Endothelial cell of hepatic sinusoid (primary cell): ENCODE data around the gene GSTT2B.
"Not testable (repeated sequence)": the region's sequence is repeated elsewhere in the genome, so short reads cannot be mapped to it uniquely, and the experiment has no call there.

Experiments
- in situ Hi-C: cut with HindIII; loops from 2 replicates; pipeline ENCODE4 v1.10.0; 2017; ENCODE audit warnings: low sequenced_read_pairs

Gene GSTT2B, protein sequence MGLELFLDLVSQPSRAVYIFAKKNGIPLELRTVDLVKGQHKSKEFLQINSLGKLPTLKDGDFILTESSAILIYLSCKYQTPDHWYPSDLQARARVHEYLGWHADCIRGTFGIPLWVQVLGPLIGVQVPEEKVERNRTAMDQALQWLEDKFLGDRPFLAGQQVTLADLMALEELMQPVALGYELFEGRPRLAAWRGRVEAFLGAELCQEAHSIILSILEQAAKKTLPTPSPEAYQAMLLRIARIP

DNA sequence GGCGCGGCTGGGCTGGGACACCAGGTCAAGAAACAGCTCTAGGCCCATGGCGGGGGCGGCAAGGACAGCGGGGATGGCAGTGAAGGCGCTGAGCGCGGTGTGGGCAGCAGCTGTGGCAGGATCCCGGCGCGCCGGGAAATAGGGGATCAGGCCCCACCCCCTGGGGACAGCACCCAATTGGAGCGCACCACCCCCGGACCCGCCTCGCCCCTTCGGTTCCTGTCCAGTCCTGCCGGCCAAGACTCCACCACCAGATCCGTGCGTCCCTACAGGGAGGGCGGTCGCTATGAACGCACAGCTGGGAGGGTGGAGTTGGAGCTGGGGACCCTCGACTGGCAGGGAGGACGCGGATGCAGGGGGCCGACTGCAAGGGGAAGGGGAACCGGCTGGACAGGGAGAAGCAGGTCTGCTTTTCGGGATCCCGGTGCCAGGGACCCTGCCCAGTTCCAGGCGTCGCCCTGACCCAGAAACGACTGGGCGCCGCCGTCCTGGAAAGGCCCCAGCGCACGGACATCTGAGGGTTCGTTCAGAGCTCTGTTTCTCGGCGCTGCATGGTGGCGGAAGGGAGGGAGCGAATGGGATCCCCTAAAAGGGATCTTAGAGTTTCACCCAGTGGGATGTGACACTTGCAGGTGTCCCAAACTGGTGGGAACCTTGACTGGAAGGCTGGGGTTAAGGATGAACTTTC, at the start of gene GSTT2B:
Gene GSTT2B, minus strand, starts transcription at position 112 of the 688 bp plus-strand sequence. Its CDS starts 64 bp downstream, at position 48.
- in situ Hi-C loops: not testable (repeated sequence)

DNA sequence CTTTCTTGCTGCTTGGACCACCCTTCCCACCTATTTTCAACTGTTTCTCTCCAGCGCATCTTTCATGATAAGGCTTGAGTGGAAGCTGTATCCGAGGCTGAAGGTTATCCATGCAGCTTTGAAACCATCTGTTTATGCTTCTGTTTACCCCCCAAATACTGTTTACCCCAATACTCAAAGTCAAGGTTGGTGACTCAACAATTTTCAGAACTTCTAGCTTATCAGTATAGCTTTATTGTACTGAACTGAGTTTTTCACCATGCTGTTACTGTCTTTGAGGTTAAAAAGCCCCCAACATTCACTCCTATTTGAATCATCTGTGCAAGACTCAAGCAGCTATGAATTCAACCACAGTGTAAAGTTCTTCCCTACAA, 49.0 kb upstream of the GSTT2B start:
- in situ Hi-C loops: no loop called here

DNA sequence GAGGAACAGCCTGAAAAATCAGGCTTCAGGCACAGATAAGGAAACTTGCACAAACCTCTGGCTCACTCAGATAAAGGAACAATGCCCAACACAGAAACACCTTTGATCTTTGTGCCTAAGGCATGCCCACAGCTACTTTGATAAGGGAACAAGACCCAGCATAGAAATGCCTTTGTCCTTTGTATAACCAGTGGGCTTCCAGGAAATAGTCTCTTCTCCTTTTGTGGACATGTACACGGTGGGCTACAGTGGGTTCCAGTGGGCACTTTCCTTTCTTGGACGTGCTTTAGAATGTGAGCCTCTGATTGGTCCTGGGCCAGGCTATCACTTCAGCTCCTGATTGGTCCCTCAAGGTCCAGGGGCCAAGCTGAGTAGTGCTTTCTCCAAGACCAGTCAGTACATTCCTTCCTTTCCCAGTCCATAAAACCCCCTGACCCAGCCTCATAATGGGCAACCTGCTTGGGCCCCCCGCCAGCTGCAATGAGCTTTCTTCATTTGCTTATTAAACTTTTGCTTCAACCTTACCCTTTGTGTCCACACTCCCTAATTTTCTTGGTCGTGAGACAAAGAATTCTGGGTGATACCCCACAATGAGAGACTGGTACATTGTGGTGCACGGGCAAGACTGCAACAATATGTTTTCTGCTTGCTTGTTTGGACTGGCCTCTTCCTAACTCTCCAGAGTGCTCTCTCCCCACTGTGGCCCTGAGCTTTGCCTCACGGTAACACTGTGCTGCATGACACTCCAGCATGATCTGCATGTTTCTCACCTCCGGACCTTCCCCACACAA, 48.4 kb upstream of the GSTT2B start:
- in situ Hi-C loops: loop anchor here (10.0 kb wide), 1 partner anchor 145 kb away; no protein-coding TSS in a partner anchor

DNA sequence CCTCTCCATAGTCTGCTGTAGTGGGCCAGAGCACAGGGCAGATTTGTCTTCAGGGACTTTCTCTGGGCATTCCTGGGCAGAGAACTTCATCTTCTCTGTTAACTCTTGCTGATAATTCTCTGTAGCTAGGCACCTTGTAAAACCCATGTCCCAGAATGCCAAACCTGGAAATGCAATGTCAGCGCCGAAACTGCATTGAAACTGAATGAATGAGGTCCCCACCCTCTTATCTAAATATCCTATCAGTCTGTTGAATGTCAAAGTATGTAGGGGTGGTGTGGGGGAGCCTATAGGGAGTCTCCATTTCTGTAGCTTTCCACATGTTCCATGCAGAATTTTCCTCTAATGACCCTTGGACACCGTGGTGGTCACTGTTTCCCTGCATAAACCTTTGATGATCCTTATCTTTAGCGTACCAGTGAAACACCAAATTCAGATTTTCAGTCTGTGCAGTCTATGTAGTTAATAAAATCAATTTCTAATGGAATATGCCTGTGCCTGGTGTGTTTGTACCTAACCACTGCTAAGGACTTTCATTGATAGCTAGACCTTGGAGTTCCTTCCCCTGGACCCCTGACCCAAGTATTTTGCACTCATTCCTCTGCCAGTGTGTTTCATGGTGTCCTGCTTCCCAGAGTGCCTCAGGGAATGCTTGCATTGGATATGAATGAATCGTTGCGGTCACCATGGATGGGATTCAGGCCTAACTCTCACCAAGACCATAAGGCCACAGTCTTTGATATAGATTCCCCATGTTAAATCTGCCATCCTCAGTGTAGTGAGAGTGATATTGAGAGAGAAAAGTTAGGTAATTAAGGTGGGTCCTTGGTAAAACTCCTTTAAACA, 47.6 kb upstream of the GSTT2B start:
- in situ Hi-C loops: loop anchor here (10.0 kb wide), 1 partner anchor 146 kb away; no protein-coding TSS in a partner anchor

DNA sequence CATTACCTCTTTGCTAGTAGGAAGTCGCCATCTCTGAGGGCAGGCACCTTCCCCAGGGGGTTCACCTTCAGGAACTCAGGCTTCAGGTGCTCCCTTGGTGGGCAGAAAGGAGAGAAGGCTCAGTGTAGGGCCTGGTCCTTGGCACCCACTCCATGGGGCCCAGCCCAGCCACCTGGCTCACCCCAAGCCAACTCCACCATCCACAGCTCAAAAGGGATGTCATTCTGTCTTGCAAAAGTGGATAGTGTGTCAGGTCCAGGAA, 47.0 kb upstream of the GSTT2B start:
- in situ Hi-C loops: loop anchor here (10.0 kb wide), 1 partner anchor 147 kb away; no protein-coding TSS in a partner anchor

DNA sequence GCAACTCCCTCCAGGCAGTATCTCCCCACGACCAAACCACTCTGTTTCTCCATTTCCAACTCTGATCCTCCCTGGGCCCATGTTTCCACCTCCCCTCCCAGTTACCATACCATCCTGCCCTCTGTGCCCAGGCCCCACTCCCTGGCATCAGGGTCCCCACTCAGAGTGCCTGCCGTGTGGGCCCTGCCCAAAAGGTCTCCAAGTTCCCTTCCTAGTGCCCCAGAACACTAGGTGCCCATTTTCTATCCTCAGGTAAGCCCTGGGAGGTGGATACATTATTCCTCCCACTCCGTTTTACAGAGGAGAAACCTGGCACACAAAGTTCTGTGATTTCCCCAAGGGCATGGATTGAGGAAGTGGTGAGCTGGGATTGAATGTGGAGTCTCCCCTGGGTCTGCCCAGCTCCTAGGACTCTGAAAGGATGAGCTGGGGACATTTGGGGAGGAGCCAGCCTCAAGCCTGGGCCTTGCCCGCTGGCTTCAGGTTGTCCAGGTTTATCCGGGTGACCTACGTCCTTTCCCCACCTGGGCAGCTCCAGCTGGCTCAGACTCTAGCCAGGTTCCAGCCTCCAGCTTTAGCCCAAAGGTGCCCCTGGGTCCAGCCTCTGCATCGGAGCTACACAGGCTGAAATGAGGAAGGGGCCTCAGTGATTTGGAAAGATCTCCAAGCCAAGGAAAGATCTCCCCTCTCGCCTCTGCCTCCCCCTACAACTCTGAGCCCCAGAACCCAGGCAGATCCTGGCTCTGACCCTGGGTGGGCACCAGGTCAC, 46.4 kb upstream of the GSTT2B start:
- in situ Hi-C loops: loop anchor here (10.0 kb wide), 1 partner anchor 147 kb away; no protein-coding TSS in a partner anchor

DNA sequence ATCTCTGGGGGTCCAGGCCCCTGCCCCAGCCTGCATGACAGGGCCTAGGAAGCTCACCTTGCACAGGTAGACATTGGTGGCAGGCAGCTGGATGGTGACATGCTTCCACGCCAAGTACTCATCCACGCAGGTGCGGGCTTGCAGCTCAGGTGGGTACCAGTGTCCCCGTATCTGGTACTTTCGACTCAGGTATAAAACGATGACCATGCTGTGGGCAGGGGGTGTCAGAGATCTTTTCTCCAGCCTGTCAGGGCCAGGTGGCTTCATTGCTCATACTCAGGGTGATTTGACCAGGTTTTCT, 45.9 kb upstream of the GSTT2B start:
- in situ Hi-C loops: loop anchor here (10.0 kb wide), 1 partner anchor 148 kb away; no protein-coding TSS in a partner anchor

DNA sequence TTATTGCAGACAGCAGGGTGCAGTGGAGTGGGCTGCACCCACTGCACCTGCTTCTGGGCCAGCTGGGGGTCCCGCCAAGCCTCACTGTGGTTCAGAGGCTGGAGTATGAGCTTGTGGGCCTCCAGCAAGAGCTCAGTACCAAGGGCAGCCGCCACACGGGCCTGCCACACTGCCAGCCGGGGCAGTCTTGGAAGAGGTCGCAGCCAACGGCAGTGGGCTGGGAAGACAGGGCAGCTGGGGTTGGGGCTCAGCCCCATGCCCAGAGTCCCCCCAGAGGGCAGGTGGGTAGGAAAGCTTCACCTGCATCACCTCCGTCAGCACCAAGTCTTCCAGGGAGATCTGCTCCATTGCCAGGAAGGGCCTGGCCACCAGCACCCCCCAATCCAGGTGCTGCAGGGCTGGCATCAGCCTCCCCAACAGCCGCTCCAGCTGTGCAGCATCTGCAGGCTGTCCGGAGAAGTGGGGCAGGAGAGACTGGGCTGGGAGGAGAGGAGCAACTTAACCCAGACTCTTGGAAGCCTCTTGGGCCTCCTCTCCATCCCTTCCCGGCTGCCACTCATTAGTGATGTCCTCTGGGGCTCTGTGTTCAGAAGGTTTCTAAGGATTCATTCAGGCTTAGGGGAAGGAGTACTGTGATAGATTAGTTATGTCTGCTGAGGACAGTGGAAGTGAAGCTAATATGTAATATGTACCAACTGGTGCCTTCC, 45.4 kb upstream of the GSTT2B start:
- in situ Hi-C loops: loop anchor here (10.0 kb wide), 1 partner anchor 148 kb away; no protein-coding TSS in a partner anchor

DNA sequence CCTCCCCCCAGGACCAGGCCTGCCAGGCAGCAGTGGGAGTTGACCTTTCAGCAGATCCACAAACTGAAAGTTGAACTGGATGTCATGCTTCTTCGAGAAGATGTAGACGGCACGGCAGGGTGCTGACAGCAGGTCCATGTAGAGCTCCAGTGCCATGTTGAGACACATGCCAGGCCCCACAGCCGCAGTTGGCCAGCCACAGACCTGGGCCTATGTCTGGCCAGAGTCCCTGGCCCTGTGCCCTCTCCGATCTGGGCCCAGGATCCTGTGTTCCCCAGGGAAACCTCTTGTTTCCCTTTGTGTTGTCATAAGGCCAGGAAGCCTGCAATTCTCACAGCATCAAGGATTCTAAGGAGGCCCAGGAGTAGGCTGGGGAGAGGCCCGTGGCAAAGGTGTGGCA, 44.2 kb upstream of the GSTT2B start, which contains the start of gene GSTT4:
Gene GSTT4, minus strand, starts transcription at position 253 of the 400 bp plus-strand sequence. Its CDS starts 97 bp downstream, at position 156.
- in situ Hi-C loops: loop anchor here (10.0 kb wide), 1 partner anchor 150 kb away; no protein-coding TSS in a partner anchor

DNA sequence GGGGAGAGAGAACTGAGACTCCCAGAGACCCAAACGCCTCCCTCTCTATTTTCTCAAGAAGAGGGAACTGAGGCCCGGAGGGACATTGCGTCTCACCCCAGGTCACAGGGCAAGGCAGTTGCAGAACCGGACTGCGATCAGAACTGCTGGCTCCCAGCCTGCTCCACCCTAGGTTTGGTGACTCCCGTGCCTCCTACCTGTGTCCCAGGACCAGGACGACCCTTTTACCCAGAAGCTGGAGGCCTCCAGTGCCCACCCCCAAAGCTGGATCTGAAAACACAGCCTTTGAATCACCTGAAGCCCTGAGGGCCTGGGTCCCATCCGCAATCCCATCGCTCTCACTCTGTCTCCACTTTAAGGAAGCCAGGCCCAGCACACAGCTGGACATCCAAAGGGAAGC, 42.9 kb upstream of the GSTT2B start:
- in situ Hi-C loops: loop anchor here (10.0 kb wide), 1 partner anchor 151 kb away; no protein-coding TSS in a partner anchor

DNA sequence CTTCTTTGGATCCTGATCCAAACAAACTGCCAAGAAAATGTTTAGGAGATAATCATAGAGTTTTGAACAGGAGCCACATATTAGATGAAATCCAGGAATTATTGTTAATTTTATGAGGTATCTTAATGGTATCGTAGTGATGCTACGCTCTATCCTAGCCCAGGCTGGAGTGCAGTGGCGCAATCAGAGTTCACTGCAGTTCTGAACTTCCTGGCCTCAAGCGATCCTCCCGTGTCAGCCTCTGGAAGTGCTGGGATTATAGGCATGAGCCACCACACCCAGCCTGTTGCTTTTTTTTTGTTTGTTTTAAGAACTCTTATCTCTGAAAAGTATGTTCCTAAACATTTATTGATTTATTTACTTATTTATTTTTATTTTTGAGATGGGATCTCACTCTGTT, 41.9 kb upstream of the GSTT2B start:
- in situ Hi-C loops: loop anchor here (10.0 kb wide), 1 partner anchor 152 kb away; no protein-coding TSS in a partner anchor

DNA sequence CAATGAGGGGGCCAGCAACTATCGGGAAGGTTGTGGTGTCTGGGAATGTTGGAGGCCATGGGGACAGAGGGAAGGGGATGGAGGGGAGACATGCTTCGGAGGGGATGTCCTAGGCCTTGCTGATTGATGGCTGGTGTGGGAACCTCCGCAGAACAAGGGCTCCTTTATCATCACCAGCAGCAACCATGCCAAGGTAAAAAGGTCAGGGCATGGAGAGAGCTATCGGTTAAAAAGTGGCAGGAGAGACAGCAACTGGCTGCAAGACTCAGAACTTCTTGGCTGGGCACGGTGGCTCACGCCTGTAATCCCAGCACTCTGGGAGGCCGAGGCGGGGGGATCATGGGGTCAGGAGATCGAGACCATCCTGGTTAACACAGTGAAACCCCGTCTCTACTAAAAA, 41.3 kb upstream of the GSTT2B start:
- in situ Hi-C loops: loop anchor here (10.0 kb wide), 1 partner anchor 153 kb away; no protein-coding TSS in a partner anchor

DNA sequence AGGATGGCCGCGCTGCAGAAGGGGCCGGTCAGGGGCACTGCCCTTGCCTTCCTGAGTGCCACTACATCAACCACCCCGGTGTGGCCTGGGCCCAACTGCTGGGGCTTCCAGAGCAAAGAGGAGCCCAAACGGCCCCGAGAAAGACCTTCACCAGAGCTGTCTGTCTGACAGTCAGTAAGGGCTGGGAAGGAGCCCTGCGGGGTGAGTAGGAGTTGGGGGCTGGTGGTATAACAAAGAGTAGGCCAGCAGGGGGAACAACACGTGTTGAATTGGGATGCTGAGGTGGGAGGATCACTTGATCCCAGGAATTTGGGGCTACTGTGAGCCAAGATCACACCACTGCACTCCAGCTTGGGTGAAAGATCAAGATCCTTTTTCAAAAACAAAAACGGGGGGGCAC, 40.3 kb upstream of the GSTT2B start:
- in situ Hi-C loops: loop anchor here (10.0 kb wide), 1 partner anchor 153 kb away; no protein-coding TSS in a partner anchor

DNA sequence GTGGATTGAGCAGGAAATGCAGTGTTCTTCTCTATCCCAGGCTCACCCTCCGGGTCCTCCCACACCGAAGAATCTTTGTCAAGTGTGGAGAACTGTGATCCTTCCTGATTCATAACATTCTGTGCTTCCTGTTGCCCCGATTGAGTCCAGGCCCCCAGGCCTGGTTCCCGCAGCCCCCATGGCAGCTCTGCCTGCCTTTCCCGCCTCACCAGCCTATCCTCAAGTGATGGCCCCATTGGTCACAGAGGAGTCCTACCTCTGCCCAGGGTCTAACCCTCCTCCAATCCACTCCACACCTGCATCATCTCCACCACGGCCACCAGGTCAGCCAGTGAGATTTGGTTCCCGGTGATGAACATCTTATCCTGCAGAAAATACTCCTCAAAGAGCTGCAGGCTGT, 38.8 kb upstream of the GSTT2B start:
- in situ Hi-C loops: loop anchor here (10.0 kb wide), 1 partner anchor 155 kb away; no protein-coding TSS in a partner anchor

DNA sequence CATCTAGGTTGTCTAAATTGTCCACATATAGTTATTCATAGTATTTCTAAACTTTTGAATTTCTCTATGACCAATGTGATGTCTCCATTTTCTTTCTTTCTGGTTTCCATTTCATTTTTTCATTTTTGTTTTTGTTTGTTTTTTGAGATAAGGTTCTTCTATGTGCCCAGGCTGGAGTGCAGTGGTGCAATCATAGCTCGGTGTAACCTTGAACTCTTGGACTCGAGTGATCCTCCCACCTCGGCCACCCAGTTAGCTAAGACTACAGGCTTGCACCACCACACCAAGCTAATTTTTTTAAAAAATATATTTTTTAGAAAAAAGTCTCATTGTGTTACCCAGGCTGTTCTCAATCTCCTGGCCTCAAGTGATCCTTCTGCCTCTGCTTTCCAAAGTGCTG, 36.1 kb upstream of the GSTT2B start:
- in situ Hi-C loops: no loop called here

DNA sequence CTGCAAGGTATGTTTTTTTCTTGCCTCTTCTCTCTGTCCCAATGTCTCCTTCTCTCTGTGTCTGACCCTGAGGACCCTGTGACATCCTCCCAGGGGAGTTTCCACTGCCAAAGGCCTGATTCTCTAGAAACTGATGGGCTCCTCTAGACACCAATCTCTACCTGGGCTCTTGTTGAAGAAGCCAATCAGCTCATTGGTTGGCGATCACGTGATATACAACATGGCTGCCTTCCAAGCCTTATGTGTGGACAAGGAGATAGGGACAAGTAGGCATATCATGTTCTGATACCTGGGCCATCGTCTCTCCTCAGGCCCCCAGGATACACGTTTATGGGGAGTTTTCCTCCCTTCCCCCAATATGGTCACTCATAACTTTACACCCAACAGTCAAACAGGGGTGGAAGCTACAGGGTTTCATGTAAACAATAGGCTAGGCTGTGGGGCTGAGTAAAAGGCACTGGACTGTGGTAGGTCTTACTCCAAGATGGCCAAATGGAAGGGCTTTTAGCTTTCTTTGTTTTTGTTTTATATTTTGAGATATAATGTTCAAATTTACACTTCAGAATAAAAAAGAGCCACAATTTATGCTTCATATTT, 32.7 kb upstream of the GSTT2B start:
- in situ Hi-C loops: not testable (repeated sequence)

DNA sequence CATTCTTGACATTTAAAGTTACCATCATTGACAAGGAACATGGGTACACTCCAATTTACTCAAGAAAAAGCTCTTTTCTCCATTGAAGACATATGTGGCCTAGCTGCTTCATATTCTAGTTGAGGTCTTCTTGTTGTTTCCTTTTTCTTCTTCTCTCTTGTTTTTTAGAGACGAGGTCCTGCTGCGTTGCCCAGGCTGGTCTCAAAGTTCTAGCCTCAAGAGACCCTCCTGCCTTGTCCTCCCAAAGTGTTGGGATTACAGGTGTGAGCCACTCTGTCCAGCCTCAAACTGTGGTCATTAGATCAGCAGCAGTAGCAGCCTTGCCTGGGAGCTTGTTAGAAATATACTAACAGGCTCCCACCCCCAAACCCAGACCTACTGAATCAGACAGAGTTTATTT, 32.1 kb upstream of the GSTT2B start:
- in situ Hi-C loops: not testable (repeated sequence)

DNA sequence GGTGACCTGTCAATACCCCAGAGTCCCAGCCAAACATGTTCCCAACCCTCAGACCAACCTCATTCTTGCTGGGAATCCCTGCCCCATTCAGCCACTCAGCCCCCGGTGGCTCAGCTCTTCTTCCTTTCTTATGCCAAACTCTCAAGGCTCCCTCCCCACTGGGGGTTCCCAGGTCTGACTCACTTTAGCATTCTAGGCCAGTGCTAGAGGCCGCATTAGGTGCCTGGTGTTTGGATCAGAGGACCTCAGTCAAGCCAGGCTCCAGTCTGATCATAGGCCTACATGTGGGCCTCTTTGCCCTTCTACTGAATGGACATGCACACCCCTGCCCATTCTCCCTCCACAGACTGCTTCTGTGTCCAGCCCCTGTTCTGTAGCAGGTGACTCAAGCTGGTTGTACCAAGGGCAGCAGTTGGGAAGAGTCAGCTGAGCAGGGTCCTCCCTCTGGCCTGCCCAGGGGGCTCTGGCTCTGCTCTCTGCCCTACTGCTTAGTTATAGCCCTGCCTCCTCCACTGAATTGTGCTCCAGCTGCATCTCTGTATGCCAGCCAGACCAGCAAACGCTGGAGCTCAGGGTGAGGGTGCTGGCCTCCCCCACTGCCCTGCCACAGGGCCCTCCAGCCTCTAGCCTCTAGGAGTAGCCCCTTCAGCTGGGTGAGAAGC, 28.7 kb upstream of the GSTT2B start:
- in situ Hi-C loops: not testable (repeated sequence)
